NT2/D1 (cell line): ENCODE results near the gene PACS1.

Experiments used
- YY1 ChIP-seq: IDR thresholded peaks from 2 replicates; pipeline ENCODE4 v1.6.1; 2011; ENCODE audit not compliant: insufficient read length, insufficient read depth
- ZNF274 ChIP-seq: IDR thresholded peaks from 2 replicates; pipeline ENCODE4 v1.6.1; 2011; ENCODE audit warnings: mild to moderate bottlenecking, low read depth, low read length

GRCh38 chr11:66232769-66233168 is 162.7 kb downstream of the PACS1 start:
- TF ChIP-seq YY1: no peak
- no peak for TF ChIP-seq ZNF274
